OCI-M2 (cell line): ENCODE results near the gene STARD5.

Experiments used
- DNase-seq: peaks from one replicate; lab custom pipeline; 2025; ENCODE audit not compliant: unreplicated experiment; lab: John Stamatoyannopoulos, UW

STARD5 gene

GRCh38 chr15:81312790-81313543 is 11.0 kb downstream of the STARD5 start:
- DNase-seq = no peak

DNA sequence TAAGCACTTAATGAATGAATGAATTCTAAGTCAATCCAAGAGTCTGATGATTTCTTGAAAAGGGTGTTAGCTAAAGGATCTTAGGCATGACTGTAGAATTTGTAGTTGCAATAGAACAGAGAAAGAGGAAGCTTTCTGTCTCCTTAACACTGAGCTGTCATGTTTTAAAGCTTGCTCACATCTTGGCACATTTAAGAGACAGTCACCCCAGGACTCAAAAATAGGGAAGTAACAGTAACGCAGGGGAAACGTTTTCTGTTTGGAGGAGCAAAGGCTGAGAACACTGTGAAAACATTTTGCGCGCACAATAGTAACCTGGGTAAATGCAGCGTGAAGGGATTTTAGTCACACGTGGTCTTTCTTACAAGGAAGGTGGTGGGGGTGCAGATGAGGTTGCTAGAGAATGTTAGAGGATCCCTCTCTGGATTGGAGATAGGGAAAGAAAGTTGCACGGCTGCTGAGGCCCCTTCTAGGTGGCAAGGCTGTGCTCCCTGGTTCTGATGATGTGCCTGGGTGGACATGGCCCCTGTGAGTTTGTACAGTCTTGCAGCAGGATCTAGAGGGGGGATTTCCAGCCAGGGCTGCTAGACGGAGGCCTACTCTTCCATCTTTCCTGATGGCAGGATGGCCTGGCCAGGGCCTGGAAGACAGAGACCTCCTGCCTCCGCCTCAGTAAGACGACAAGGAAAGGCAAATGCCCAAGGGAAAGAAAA is 12.0 kb downstream of the STARD5 start:
- no peak for DNase-seq

- no peak for DNase-seq
Observed at GRCh38 chr15:81310480-81310879, 13.5 kb downstream of the STARD5 start.

- no peak for DNase-seq
Observed at GRCh38 chr15:81309647-81310450, 14.1 kb downstream of the STARD5 start.

DNA sequence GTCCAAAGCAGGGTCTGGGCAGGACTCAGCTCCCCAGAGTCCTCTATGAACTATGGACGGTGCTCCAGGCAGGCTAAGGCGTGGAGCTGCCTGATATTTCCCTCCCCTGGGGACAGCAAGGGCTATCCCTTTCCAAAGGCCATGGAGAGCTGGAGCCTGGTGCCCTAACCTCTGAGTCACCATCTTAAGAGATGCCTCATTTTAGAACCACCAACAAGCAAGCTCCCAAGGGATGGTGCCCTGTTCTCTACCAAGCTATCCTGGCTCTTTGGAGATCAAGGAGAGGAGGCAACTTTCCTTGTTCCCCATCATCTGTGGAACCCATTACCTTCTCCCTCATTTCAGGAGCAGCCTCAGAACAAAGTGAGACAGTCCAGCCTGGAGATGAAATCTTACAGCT is 15.7 kb downstream of the STARD5 start:
- no peak for DNase-seq

DNA sequence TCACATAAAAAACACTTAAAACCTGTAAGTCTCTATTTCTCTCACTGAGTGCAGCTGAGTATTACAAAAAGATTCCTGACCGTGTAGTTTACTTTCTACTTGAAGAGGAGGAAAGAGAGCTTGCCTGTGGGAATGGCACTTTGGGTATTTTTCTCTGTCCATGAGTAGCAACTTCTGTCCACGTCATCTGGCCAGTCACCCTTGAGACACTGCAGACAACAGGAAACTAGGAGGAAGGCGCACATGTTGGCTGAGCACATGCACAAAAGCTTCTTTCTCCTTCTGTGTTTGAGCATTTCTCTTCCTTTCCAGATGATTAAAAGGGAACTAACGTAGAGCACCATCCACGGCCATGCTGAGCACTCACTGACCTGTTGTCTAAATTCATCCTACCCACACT is 19.7 kb downstream of the STARD5 start:
- DNase-seq = no peak

- DNase-seq = no peak
Observed at GRCh38 chr15:81303244-81304225, 20.4 kb downstream of the STARD5 start.

- no peak for DNase-seq
Observed at GRCh38 chr15:81302701-81303109, 21.2 kb downstream of the STARD5 start.

GRCh38 chr15:81301815-81302399 is 22.0 kb downstream of the STARD5 start:
- DNase-seq = no peak

DNA sequence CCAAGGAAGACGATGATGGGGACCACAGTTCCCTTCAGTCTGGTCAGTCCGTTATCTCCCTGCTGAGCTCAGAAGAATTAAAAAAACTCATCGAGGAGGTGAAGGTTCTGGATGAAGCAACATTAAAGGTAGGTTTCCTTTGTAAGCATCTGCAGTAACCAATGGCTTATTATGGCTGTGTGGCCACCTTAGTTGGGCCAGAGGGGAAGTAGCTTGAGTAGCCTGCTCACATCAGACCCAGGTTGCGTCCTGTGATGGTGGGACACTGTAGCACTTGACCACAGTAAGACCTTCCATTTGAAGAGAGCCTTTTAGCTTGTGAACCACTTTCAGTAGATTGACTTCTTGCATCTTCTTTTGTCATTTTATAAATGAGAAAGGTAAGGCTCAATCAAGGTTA is 22.6 kb downstream of the STARD5 start:
- no peak for DNase-seq

GRCh38 chr15:81299630-81300273 is 24.2 kb downstream of the STARD5 start:
- DNase-seq = no peak

GRCh38 chr15:81299156-81299555 is 24.8 kb downstream of the STARD5 start:
- DNase-seq = no peak

DNA sequence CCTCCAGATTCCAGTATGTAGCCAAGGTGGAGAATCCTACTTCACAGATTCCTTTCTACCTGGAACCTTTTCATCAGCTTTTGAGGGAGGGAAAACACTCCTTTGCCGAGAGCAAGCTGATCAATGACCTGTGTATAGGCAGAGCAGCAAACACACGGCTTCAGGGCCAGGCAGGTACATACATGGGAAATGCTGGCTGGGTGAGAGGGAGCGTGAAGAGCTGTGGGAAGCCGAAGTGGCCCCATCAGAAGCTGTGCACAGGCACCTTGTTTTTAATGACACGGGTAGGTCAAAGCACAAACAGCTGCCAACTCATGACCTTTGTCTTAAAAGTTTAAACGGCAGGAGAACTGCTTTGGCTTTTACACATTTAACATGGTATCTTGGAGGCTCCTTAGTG is 25.3 kb downstream of the STARD5 start:
- DNase-seq = no peak

DNA sequence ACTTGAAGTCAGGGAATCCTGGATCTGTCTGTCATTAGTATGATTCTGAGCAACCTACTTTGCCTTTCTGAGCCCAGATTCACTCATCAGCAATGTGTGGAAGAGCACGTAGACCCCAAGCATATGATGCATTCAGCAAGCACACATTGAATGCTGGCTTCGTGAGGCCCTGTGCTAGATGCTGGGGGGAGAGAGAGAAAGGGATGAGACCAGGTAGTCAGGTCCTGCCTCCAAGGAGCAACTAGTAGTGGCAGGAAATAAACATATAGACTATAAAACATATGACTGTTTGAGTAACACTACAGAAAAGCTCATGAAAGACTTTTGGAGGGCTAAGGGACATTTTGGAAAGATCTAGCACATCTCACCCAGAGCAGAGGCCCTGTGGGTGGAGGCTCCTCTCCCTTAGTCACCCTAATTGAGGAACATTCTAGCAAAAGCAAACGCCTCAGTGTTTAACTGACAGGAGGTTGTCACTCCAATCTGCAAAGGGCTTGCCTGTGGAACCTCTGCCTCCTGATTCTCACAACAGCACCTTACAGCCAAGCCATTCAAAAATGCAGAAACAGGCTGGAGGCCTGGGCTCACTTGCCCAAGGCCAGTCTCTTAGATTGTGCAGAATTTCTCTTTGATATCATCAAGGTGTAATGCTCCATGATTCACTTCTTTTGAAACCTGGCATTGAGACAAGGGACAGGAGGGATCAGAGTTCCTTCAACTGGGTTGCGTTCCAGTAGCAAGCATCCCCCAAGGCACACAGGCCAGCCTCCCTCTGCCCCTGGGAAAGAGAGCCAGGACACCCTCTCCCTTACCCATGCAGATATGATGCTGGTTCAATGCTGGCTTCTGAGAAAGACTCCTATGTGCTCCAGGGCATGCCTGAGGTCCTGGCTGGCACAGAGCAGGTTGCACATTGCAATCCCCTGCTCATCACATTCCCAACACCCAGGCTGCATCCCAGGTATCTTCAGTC is 26.1 kb downstream of the STARD5 start:
- no peak for DNase-seq

- DNase-seq = no peak
Observed at GRCh38 chr15:81297147-81297572, 26.8 kb downstream of the STARD5 start.

GRCh38 chr15:81296673-81297072 is 27.3 kb downstream of the STARD5 start:
- no peak for DNase-seq

DNA sequence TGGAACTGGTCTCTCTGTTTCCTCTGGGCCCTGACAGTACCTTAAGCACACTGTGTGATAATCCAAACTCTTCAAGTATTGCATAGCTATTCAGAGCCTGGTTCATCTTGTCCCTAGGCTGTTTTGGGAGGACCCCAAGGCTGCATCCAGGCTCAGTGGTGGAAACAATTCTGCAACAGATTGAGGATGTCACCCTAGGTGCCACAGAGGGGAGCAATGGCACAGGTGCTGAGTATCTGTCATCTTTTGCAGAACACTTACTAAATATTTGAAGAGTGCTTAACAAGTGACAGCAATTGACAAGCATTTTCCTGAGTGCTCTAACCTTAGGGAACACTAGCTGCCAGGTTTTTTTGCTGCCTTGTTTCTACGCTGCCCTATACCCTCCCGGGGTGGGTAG is 27.8 kb downstream of the STARD5 start:
- DNase-seq = no peak

- no peak for DNase-seq
Observed at GRCh38 chr15:81295486-81296121, 28.3 kb downstream of the STARD5 start.
